Brain microvascular endothelial cell (primary cell): ENCODE results near the gene YIF1A.
"Not testable (repeated sequence)": the region's sequence is repeated elsewhere in the genome, so short reads cannot be mapped to it uniquely, and the experiment has no call there.

ENCODE experiments used
- DNase-seq: peaks from one replicate; pipeline ENCODE4 v3.0.0-alpha.2; 2020
- H3K27ac ChIP-seq: fragments of 250-450 bp; sonication (Bioruptor Pico); 2 replicates; pipeline ENCODE4 v1.5.1; 2020; ENCODE audit warnings: mild to moderate bottlenecking, moderate library complexity
- H3K27me3 ChIP-seq: fragments of 250-450 bp; sonication (Bioruptor Pico); replicated peaks from 2 replicates; pipeline ENCODE4 v1.5.1; 2020; ENCODE audit warnings: mild to moderate bottlenecking
- H3K36me3 ChIP-seq: fragments of 250-450 bp; sonication (Bioruptor Pico); replicated peaks from 2 replicates; pipeline ENCODE4 v1.5.1; 2020; ENCODE audit warnings: mild to moderate bottlenecking
- H3K4me3 ChIP-seq: 2 replicates; pipeline ENCODE4 v1.5.1; 2011; ENCODE audit warnings: low read depth, mild to moderate bottlenecking, control low read depth, low read length, moderate library complexity
- CTCF ChIP-seq: IDR thresholded peaks from 2 replicates; pipeline ENCODE4 v1.5.1; 2011; ENCODE audit warnings: low read depth, mild to moderate bottlenecking, moderate library complexity, low read length, control low read depth, inconsistent platforms; ENCODE audit errors: missing control alignments
- in situ Hi-C: cut with HindIII; loops from 2 replicates; pipeline ENCODE4 v1.10.0; 2017; ENCODE audit warnings: low sequenced_read_pairs, low pct_ligation_motif_present

YIF1A gene

GRCh38 chr11:66262696-66263095, 26.2 kb downstream of the YIF1A start:
- H3K36me3 ChIP-seq, result peaks cover 25% of the 10 kb centered on the region
- no peak for DNase-seq
- H3K4me3 ChIP-seq, result no peak overlapping the region
- H3K27me3 ChIP-seq, result no peaks in the 10 kb centered on the region
- H3K27ac ChIP-seq, result no peak overlapping the region
- no peak for TF ChIP-seq CTCF
- in situ Hi-C loops, result no loop called here

GRCh38 chr11:66262191-66262590, 26.8 kb downstream of the YIF1A start:
- peaks cover 25% of the 10 kb centered on the region for H3K36me3 ChIP-seq
- TF ChIP-seq CTCF, result no peak
- in situ Hi-C loops, result no loop called here
- H3K4me3 ChIP-seq, result no peak overlapping the region
- no peaks in the 10 kb centered on the region for H3K27me3 ChIP-seq
- DNase-seq, result no peak
- H3K27ac ChIP-seq, result no peak overlapping the region

- in situ Hi-C loops, result no loop called here
- H3K36me3 ChIP-seq, result peaks cover 25% of the 10 kb centered on the region
- DNase-seq, result no peak
- no peaks in the 10 kb centered on the region for H3K27me3 ChIP-seq
- no peak for TF ChIP-seq CTCF
- no peak overlapping the region for H3K27ac ChIP-seq
- no peak overlapping the region for H3K4me3 ChIP-seq
Measured at GRCh38 chr11:66261578-66261977, 27.4 kb downstream of the YIF1A start.

GRCh38 chr11:66259956-66260355, 29.0 kb downstream of the YIF1A start:
- Histone ChIP-seq H3K4me3 (no peak overlapping the region), H3K36me3 (peaks cover 25% of the 10 kb centered on the region), H3K27ac (no peak overlapping the region), H3K27me3 (no peaks in the 10 kb centered on the region)
- DNase-seq, result no peak
- TF ChIP-seq CTCF, result no peak
- in situ Hi-C loops, result no loop called here

GRCh38 chr11:66259225-66259624, 29.7 kb downstream of the YIF1A start:
- Histone ChIP-seq H3K27me3 (no peaks in the 10 kb centered on the region), H3K4me3 (no peak overlapping the region), H3K27ac (no peak overlapping the region), H3K36me3 (peaks cover 25% of the 10 kb centered on the region)
- DNase-seq, result no peak
- TF ChIP-seq CTCF, result no peak
- in situ Hi-C loops, result no loop called here

- TF ChIP-seq CTCF, result no peak
- H3K27me3 ChIP-seq, result no peaks in the 10 kb centered on the region
- no peak overlapping the region for H3K27ac ChIP-seq
- in situ Hi-C loops, result no loop called here
- peak overlapping the region; percentile 91 for H3K4me3 ChIP-seq
- DNase-seq, result no peak
- peaks cover 23% of the 10 kb centered on the region for H3K36me3 ChIP-seq
Measured at GRCh38 chr11:66258473-66258893, 30.5 kb downstream of the YIF1A start.

- H3K4me3 ChIP-seq, in situ Hi-C loops, DNase-seq, H3K27me3 ChIP-seq, H3K27ac ChIP-seq: not testable (repeated sequence)
- peaks cover 19% of the 10 kb centered on the region for H3K36me3 ChIP-seq
Measured at GRCh38 chr11:66253081-66253480, 35.9 kb downstream of the YIF1A start.
